ENCODE measurements around the gene PTBP3.

DNA sequence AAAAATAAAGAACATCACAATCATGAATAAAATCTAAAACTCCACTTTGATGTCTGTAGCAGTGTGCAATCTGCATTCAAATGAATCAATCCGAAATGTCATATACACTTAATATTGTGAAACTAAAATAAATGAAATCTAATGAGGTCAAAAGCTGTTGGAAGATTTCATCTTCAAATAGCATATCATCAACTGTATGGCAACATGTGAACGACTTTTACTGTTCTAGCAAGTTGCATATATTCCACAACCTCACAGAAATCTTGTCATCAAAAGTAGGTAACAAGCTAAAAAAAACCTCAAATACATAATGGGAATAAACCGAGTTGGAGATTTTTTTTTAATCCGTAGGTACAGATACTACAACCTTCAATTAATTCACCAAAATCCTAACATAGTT, 1.2 kb downstream of the PTBP3 start:
- TF ChIP-seq EZH2 (IDR thresholded peaks at IDR 0.05) (no peak), FOXP2 (optimal IDR thresholded peaks at IDR 0.05; ENCODE audit: control extremely low read depth, extremely low read length, insufficient read depth) (no peak)
